GM19239 (cell line): Measurements from ENCODE around the gene SPAG16.

Source experiments
- DNase-seq: peaks from one replicate; pipeline ENCODE4 v3.0.0; 2011; ENCODE audit warnings: low spot score; ENCODE audit not compliant: insufficient read length
- FAIRE-seq: peaks from 2 replicates; lab custom pipeline; 2011; peaks lifted over from hg19 to GRCh38; lab: Jason Lieb, UNC

SPAG16 gene

GRCh38 chr2:214311031-214311533 is 1026.8 kb downstream of the SPAG16 start:
- FAIRE-seq (no peak), DNase-seq (no peak)

GRCh38 chr2:214311931-214312749 is 1027.9 kb downstream of the SPAG16 start:
- FAIRE-seq (no peak), DNase-seq (no peak)

- no peak for FAIRE-seq
- DNase-seq, result no peak
These were observed 1031.1 kb downstream of the SPAG16 start for GRCh38 chr2:214315324-214315723.

GRCh38 chr2:214320211-214320610 is 1035.9 kb downstream of the SPAG16 start:
- DNase-seq (no peak), FAIRE-seq (no peak)

- DNase-seq (no peak), FAIRE-seq (no peak)
These were observed 1038.4 kb downstream of the SPAG16 start for GRCh38 chr2:214322662-214323061.

- FAIRE-seq, result no peak
- no peak for DNase-seq
These were observed 1041.1 kb downstream of the SPAG16 start for GRCh38 chr2:214325404-214325803.

GRCh38 chr2:214328941-214329340 is 1044.7 kb downstream of the SPAG16 start:
- no peak for FAIRE-seq
- DNase-seq, result no peak

GRCh38 chr2:214341646-214342045 is 1057.4 kb downstream of the SPAG16 start:
- FAIRE-seq (no peak), DNase-seq (no peak)

- FAIRE-seq (no peak), DNase-seq (no peak)
These were observed 1074.2 kb downstream of the SPAG16 start for GRCh38 chr2:214358506-214358905.

GRCh38 chr2:214361116-214361515 is 1076.9 kb downstream of the SPAG16 start:
- DNase-seq (no peak), FAIRE-seq (no peak)

GRCh38 chr2:214365549-214365948 is 1081.3 kb downstream of the SPAG16 start:
- FAIRE-seq (no peak), DNase-seq (no peak)

- FAIRE-seq (no peak), DNase-seq (no peak)
These were observed 1082.9 kb downstream of the SPAG16 start for GRCh38 chr2:214367171-214367570.

- FAIRE-seq, result no peak
- no peak for DNase-seq
These were observed 1092.5 kb downstream of the SPAG16 start for GRCh38 chr2:214376618-214377285.

- DNase-seq, result no peak
- no peak for FAIRE-seq
These were observed 1093.0 kb downstream of the SPAG16 start for GRCh38 chr2:214377286-214377624.

GRCh38 chr2:214378455-214379103 is 1094.3 kb downstream of the SPAG16 start:
- no peak for FAIRE-seq
- no peak for DNase-seq

GRCh38 chr2:214379227-214379626 is 1095.0 kb downstream of the SPAG16 start:
- DNase-seq (no peak), FAIRE-seq (no peak)

- no peak for FAIRE-seq
These were observed 1096.4 kb downstream of the SPAG16 start for GRCh38 chr2:214380681-214381080.

GRCh38 chr2:214382229-214382628 is 1098.0 kb downstream of the SPAG16 start:
- FAIRE-seq (no peak), DNase-seq (no peak)

More at GRCh38 chr2:214380681-214381080, 1096.4 kb downstream of the SPAG16 start:
- no peak for DNase-seq

- no peak for FAIRE-seq
- no peak for DNase-seq
These were observed 1102.5 kb downstream of the SPAG16 start for GRCh38 chr2:214386720-214387119.

- DNase-seq, result no peak
- no peak for FAIRE-seq
These were observed 1105.1 kb downstream of the SPAG16 start for GRCh38 chr2:214389334-214389733.

GRCh38 chr2:214393796-214394195 is 1109.5 kb downstream of the SPAG16 start:
- no peak for DNase-seq
- no peak for FAIRE-seq
